GM19467 (cell line): ENCODE data around the gene TFDP2.
A peak's percentile ranks its signal among the peaks of the same experiment; 100 is the strongest.
"Not testable (repeated sequence)": the region's sequence is repeated elsewhere in the genome, so short reads cannot be mapped to it uniquely, and the experiment has no call there.

Source experiments
- ATAC-seq: cut with Tn5 transposase; IDR thresholded peaks from one replicate; pipeline ENCODE4 v1.9.1; 2021; ENCODE audit warnings: mild to moderate bottlenecking, moderate library complexity; ENCODE audit not compliant: unreplicated experiment

Gene TFDP2

GRCh38 chr3:142148792-142149672, at the start of gene TFDP2:
TSS of gene TFDP2 (minus strand) at chr3:142149544. CDS start at chr3:142101749, 47,795 bp downstream.
- peak; percentile 99 for ATAC-seq

GRCh38 chr3:142188846-142189245, 39.5 kb upstream of the TFDP2 start:
- ATAC-seq: no peak

GRCh38 chr3:142180761-142181362, 31.5 kb upstream of the TFDP2 start:
- ATAC-seq: no peak

GRCh38 chr3:142175478-142175877, 26.1 kb upstream of the TFDP2 start:
- no peak for ATAC-seq

- ATAC-seq: no peak
These were observed 25.2 kb upstream of the TFDP2 start for GRCh38 chr3:142174559-142174958.

GRCh38 chr3:142168514-142168913, 19.2 kb upstream of the TFDP2 start:
- ATAC-seq: no peak

GRCh38 chr3:142165194-142165593, 15.8 kb upstream of the TFDP2 start:
- ATAC-seq: no peak

GRCh38 chr3:142159083-142159740, 9.9 kb upstream of the TFDP2 start:
- ATAC-seq: no peak

GRCh38 chr3:142154186-142154585, 4.8 kb upstream of the TFDP2 start:
- ATAC-seq: no peak

GRCh38 chr3:142152384-142152783, 3.0 kb upstream of the TFDP2 start:
- no peak for ATAC-seq

GRCh38 chr3:142151828-142152227, 2.5 kb upstream of the TFDP2 start:
- no peak for ATAC-seq

- no peak for ATAC-seq
These were observed 1.9 kb upstream of the TFDP2 start for GRCh38 chr3:142151240-142151639.

GRCh38 chr3:142150271-142150670, 927 bp upstream of the TFDP2 start:
- ATAC-seq: no peak

GRCh38 chr3:142149673-142149992, 289 bp upstream of the TFDP2 start:
- no peak for ATAC-seq

GRCh38 chr3:142148044-142148791, 1.1 kb downstream of the TFDP2 start:
- ATAC-seq: no peak

- not testable (repeated sequence) for ATAC-seq
These were observed 4.8 kb downstream of the TFDP2 start for GRCh38 chr3:142144587-142144986.

GRCh38 chr3:142140608-142141285, 8.6 kb downstream of the TFDP2 start:
- not testable (repeated sequence) for ATAC-seq

- ATAC-seq: not testable (repeated sequence)
These were observed 12.3 kb downstream of the TFDP2 start for GRCh38 chr3:142137089-142137488.

- no peak for ATAC-seq
These were observed 14.5 kb downstream of the TFDP2 start for GRCh38 chr3:142134799-142135325.

- ATAC-seq: no peak
These were observed 19.7 kb downstream of the TFDP2 start for GRCh38 chr3:142129516-142130171.
